Measurements from ENCODE around the gene CST6. TPM values are rescaled to one million over a fixed set of nuclear protein-coding genes. Genes with fewer than 3 reads are reported as not detected.
"Not testable (repeated sequence)": the region's sequence is repeated elsewhere in the genome, so short reads cannot be mapped to it uniquely, and the experiment has no call there.

CST6 gene
- total RNA-seq, 2 donors from 2014 or later: 2.1 to 4.2 TPM

DNA sequence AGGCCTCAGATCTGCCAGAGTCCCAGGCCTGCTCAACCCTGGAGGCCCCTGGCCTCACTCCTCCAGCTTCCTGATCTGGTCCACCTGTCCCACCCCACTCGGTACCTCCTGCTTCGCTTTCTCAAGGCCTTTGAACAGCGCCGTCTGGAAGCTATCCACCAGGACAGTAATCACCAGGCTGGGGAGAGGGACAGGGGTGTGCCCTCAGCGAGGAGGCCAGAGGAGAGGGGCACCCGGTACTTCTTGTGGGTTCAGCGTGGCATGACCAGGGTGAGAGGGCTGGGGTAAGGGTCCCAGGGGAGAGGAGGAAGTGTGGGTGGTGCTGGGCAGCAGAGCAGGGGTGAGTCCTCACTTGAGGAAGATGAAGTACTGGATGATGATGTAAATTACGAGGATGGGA, 8.4 kb downstream of the CST6 start:
- Mint-ChIP-seq H3K4me3 (no peak overlapping the region), H3K36me3 (ENCODE audit: low read depth) (no peaks in the 10 kb centered on the region), H3K27me3 (ENCODE audit: insufficient read depth) (peaks cover 26% of the 10 kb centered on the region), H3K4me1 (no peaks in the 10 kb centered on the region), H3K27ac (no peak overlapping the region), H3K9me3 (no peaks in the 10 kb centered on the region)
- Histone ChIP-seq H3K27ac (ENCODE audit: low read depth, low read length) (no peak overlapping the region), H3K27me3 (ENCODE audit: control insufficient read depth, insufficient read depth, low read length, poor library complexity, severe bottlenecking) (peaks cover 6% of the 10 kb centered on the region), H3K9me3 (ENCODE audit: control insufficient read depth, low read length) (no peaks in the 10 kb centered on the region), H3K9ac (ENCODE audit: extremely low read depth, low read length, poor library complexity, severe bottlenecking) (no peak overlapping the region), H3K36me3 (ENCODE audit: control insufficient read depth, insufficient read depth, low read length) (no peaks in the 10 kb centered on the region), H3K4me1 (ENCODE audit: control insufficient read depth, insufficient read depth, low read length) (no peaks in the 10 kb centered on the region), H3K4me3 (ENCODE audit: low read length) (no peak overlapping the region)
- 0 to 85% methylated on average over 1 to 8 of the region's 8 CpGs for WGBS, 2 experiments (ENCODE audit: insufficient coverage in 1 of 2, insufficient read length in 1 of 2)
- no peak for DNase-seq
- no peak for TF ChIP-seq CTCF (conservative IDR thresholded peaks at IDR 0.05)

- Mint-ChIP-seq H3K4me1 (no peaks in the 10 kb centered on the region), H3K9me3 (no peaks in the 10 kb centered on the region), H3K27me3 (ENCODE audit: insufficient read depth) (peaks cover 30% of the 10 kb centered on the region), H3K27ac (no peak overlapping the region), H3K36me3 (ENCODE audit: low read depth) (no peaks in the 10 kb centered on the region), H3K4me3 (no peak overlapping the region)
- Histone ChIP-seq H3K9me3 (ENCODE audit: control insufficient read depth, low read length) (no peaks in the 10 kb centered on the region), H3K4me1 (ENCODE audit: control insufficient read depth, insufficient read depth, low read length) (no peaks in the 10 kb centered on the region), H3K27ac (ENCODE audit: low read depth, low read length) (no peak overlapping the region), H3K4me3 (ENCODE audit: low read length) (no peak overlapping the region), H3K9ac (ENCODE audit: extremely low read depth, low read length, poor library complexity, severe bottlenecking) (no peak overlapping the region), H3K36me3 (ENCODE audit: control insufficient read depth, insufficient read depth, low read length) (no peaks in the 10 kb centered on the region), H3K27me3 (ENCODE audit: control insufficient read depth, insufficient read depth, low read length, poor library complexity, severe bottlenecking) (peaks cover 6% of the 10 kb centered on the region)
- no peak for TF ChIP-seq CTCF (conservative IDR thresholded peaks at IDR 0.05)
- DNase-seq: no peak
- 87 to 97% methylated on average over 5 to 25 of the region's 25 CpGs for WGBS, 2 experiments (ENCODE audit: insufficient coverage in 1 of 2, insufficient read length in 1 of 2)
Observed at GRCh38 chr11:66020618-66021357, 9.0 kb downstream of the CST6 start.

DNA sequence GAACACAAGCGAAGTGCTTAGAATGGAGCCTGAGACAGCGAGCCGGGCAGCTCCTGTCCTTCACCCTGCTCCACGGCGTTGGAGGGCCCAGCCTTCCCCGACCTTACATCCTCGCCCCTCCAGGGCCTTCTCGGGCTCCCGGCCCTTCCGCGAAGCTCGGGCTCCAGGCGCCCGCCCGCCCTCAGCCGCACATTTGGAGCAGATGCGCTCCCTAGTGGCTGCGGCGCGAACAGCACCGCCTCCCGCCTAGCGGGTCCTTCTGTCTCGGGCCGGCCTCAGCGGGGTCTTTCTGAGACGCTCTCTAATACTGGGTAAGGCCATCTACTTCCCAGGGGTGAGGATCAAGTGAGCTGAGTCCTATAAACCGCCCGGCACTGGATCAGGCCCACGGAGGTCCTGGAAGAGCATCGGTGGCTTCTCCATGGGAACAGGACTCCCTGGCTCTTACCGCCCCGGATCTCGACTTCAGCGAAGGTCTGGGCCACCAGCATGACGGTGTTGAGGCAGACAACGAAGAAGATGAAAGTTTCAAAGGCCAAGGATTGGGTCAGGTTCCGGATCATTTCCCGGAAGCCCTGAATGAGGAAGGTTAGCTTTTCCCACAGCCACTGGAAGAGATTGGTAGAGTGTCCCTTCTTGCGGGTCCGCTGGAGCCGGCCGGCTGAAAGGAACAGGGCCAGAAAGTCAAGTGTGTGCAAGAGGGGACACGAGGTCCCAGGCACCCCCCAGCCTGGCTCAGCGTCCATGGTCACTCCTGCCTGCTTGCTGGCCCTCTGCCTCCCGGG, 10.8 kb downstream of the CST6 start:
- no peak overlapping the region for H3K4me3 ChIP-seq (ENCODE audit: low read length)
- Mint-ChIP-seq H3K4me3 (no peak overlapping the region), H3K9me3 (no peaks in the 10 kb centered on the region), H3K4me1 (no peaks in the 10 kb centered on the region), H3K36me3 (ENCODE audit: low read depth) (no peaks in the 10 kb centered on the region), H3K27ac (no peak overlapping the region), H3K27me3 (ENCODE audit: insufficient read depth) (peaks cover 32% of the 10 kb centered on the region)
- H3K27ac ChIP-seq (ENCODE audit: low read depth, low read length): no peak overlapping the region
- TF ChIP-seq CTCF (conservative IDR thresholded peaks at IDR 0.05): peak; percentile 97
- 35 to 49% methylated on average over 24 to 46 of the region's 46 CpGs for WGBS, 2 experiments (ENCODE audit: insufficient coverage in 1 of 2, insufficient read length in 1 of 2)
- no peaks in the 10 kb centered on the region for H3K9me3 ChIP-seq (ENCODE audit: control insufficient read depth, low read length)
- peaks cover 6% of the 10 kb centered on the region for H3K27me3 ChIP-seq (ENCODE audit: control insufficient read depth, insufficient read depth, low read length, poor library complexity, severe bottlenecking)
- peak; percentile 96 for DNase-seq
- H3K4me1 ChIP-seq (ENCODE audit: control insufficient read depth, insufficient read depth, low read length): no peaks in the 10 kb centered on the region
- H3K9ac ChIP-seq (ENCODE audit: extremely low read depth, low read length, poor library complexity, severe bottlenecking): no peak overlapping the region
- no peaks in the 10 kb centered on the region for H3K36me3 ChIP-seq (ENCODE audit: control insufficient read depth, insufficient read depth, low read length)

- H3K36me3 ChIP-seq (ENCODE audit: control insufficient read depth, insufficient read depth, low read length); H3K27ac ChIP-seq (ENCODE audit: low read depth, low read length); H3K27ac Mint-ChIP-seq; H3K36me3 Mint-ChIP-seq (ENCODE audit: low read depth); H3K4me3 ChIP-seq (ENCODE audit: low read length); H3K27me3 ChIP-seq (ENCODE audit: control insufficient read depth, insufficient read depth, low read length, poor library complexity, severe bottlenecking); H3K4me1 ChIP-seq (ENCODE audit: control insufficient read depth, insufficient read depth, low read length); DNase-seq; H3K4me1 Mint-ChIP-seq; H3K9me3 Mint-ChIP-seq; H3K9me3 ChIP-seq (ENCODE audit: control insufficient read depth, low read length); H3K9ac ChIP-seq (ENCODE audit: extremely low read depth, low read length, poor library complexity, severe bottlenecking); H3K4me3 Mint-ChIP-seq: not testable (repeated sequence)
- H3K27me3 Mint-ChIP-seq (ENCODE audit: insufficient read depth): peaks cover 32% of the 10 kb centered on the region
- 71 to 83% methylated on average over 4 to 5 of the region's 5 CpGs for WGBS, 2 experiments (ENCODE audit: insufficient coverage in 1 of 2, insufficient read length in 1 of 2)
Observed at GRCh38 chr11:66023186-66023440, 11.3 kb downstream of the CST6 start.

Measured in endodermal cell (in vitro differentiated cells).